GM19467 (cell line): ENCODE data around the gene ARHGAP8.
"Not testable (repeated sequence)": the region's sequence is repeated elsewhere in the genome, so short reads cannot be mapped to it uniquely, and the experiment has no call there.

Experiments
- ATAC-seq: cut with Tn5 transposase; IDR thresholded peaks from one replicate; pipeline ENCODE4 v1.9.1; 2021; ENCODE audit warnings: mild to moderate bottlenecking, moderate library complexity; ENCODE audit not compliant: unreplicated experiment

The ARHGAP8 gene

DNA sequence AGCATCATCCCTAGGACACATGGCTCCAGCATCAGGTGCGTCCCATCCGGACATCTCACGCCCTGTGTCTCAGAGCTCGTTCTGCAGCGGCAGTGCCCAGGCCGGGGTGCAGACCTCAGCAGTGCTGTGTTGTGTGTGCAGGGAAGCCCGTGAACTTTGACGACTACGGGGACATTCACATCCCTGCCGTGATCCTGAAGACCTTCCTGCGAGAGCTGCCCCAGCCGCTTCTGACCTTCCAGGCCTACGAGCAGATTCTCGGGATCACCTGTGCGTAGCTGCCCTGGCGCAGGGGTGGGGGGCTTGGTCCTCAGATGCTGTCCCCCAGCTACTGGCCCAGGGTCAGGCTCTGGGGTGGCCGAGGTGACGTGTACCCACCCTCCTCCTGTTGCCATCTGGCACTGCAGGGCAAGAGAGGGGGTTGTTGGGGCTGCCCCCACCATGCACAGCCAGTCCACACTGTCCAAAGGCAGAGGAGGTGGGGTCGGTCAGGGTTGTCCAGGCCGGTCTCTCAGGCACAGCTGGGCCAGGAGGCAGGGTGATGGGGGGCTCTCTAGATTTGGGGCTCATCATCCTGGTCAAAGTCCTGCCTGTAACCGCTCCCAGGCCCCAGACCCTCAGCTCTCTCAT, 96.5 kb downstream of the ARHGAP8 start:
- ATAC-seq = no peak

DNA sequence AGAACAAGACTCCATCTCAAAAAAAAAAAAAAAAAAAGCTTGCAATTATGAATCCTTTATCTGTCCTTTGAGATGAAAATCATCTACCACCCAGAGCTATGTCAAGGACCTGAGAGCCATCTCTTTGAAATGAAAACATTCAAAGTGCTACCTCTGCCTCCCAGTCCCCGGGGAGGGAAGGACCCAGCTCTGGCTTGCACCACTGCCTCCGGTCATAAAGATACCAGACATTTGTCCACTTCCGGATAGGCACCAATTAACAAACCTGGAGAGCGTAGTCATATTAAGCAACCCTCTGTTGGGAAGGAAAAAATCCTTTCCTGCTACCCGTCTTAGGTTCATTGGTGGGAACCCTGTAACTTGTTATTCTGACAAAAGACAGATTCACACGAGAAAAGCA, 98.6 kb downstream of the ARHGAP8 start:
- ATAC-seq = no peak

DNA sequence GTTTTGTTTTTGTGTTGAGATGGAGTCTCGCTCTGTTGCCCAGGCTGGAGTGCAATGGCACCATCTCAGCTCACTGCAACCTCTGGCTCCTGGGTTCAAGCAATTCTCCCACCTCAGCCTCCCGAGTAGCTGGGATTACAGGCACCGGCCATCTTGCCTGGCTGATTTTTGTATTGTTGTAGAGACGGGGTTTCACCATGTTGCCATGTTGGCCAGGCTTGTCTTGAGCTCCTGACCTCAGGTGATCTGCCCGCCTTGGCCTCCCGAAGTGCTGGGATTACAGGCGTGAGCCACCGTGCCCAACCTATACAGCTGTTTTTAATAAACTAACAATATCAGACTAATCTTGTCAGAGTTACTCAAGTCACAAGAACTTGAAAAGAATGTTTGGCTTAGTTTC, 102.3 kb downstream of the ARHGAP8 start:
- not testable (repeated sequence) for ATAC-seq

DNA sequence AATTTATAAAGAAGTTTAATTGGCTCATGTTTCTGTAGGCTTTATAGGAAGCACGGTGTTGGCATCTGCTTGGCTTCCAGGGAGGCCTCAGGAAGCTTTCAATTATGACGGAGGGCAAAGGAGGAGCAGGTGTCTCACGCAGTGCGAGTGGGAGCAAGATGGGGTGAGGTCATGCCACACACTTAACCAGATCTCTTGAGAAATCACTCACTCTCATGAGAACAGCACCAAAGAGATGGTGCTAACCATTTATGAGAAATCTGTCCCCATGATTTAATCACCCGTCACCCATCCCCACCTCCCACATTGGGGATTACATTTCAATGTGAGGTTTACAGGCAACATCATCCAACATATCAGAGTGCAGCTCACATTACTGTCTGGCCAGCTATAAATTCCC, 103.5 kb downstream of the ARHGAP8 start:
- ATAC-seq = no peak

DNA sequence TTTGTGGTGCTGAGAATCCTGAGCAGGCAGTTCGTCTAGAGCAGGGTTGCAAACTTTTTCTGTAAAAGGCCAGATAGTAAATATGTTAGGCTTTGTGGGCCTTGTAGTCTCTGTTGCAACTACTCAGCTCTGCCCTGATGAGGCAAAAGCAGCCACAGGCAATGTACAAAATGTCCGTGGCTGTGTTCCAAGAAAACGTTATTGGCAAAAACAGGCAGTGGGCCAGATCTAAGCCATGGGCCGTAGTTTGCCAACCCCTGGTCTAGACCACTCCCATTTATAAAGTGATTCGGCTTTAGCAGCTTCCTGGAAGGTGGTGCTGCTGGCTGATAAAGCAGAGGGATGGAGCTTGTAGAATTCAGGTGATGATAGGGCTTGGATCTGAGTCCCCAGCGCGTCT, 106.4 kb downstream of the ARHGAP8 start:
- not testable (repeated sequence) for ATAC-seq

DNA sequence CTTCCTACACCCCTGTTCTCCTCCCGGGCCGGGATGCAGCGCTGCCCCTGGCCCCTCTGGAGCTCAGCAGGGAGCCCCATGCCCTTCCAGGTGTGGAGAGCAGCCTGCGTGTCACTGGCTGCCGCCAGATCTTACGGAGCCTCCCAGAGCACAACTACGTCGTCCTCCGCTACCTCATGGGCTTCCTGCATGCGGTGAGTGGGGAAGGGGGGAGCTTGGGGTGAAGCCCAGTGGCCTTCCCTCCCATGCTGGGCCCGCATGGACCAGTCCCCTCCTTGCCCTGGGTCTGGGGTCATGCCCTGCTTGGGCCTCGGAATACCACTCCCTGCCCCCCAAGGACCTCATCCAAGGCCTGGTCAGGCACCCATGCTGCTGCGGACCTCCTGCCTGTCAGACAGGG, 107.3 kb downstream of the ARHGAP8 start:
- no peak for ATAC-seq

GRCh38 chr22:44860311-44860710, 107.9 kb downstream of the ARHGAP8 start:
- no peak for ATAC-seq

- ATAC-seq = no peak
These were observed 108.9 kb downstream of the ARHGAP8 start for GRCh38 chr22:44861245-44861644.

GRCh38 chr22:44862281-44862680, 109.9 kb downstream of the ARHGAP8 start:
- ATAC-seq = no peak

- ATAC-seq = no peak
These were observed 110.8 kb downstream of the ARHGAP8 start for GRCh38 chr22:44862981-44863860.

GRCh38 chr22:44865193-44866057, 113.0 kb downstream of the ARHGAP8 start:
- ATAC-seq = no peak

DNA sequence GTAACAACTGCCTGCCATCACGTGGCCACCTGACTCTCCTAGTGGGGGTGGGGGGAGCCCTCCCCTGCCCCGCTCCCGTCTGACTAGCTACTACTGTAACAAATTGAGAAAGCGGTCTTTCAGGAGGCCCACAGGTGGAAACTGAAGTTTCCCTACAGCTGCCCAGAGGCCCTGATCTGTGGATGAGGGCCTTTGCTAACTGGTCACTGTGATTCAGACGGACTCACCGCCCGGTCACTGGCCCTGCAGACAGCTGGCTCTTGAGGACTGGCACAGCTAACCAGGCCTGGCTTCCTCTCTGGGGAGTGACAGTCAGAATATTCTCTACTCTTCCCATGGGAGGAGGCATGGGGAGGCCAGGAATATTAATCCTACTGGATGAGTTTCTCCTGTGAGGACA, 116.8 kb downstream of the ARHGAP8 start:
- ATAC-seq = no peak

DNA sequence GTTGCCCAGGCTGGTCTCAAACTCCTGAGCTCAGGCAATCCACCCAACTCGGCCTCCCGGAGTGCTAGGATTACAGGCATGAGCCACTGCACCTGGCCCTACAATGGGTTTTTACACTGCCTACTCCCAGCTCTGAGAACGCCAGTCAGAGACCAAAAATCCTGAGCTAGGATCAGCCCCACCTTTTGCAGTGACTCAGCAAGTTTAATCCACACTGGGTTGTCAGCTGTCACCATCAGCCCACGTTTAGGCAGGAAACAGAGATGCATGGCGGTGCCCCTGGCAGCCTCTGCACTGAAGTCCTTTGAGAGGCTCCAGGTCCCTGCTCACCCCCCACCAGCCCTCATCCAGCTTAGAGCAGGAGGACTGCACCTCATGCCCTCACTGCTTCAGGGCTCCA, 117.6 kb downstream of the ARHGAP8 start:
- ATAC-seq = no peak

DNA sequence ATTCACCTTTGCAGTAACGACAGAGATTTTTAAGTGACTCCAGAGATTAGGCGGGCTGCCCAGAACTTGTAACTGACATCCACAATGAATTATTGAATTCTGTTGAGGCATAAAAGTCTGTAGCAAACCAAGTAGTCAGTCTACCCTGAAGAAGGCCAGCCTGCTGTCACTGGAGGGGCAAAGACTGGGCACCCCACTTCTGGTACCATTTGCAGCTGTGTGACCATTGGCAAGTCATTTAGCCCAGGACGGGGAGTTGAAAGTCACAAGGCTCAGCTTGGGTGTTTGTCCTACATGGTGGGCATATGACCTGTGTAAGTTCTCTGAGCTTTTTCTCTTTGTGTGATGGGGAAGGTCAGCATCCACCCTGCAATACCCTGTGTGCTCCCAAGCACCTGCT, 119.4 kb downstream of the ARHGAP8 start:
- no peak for ATAC-seq

GRCh38 chr22:44876921-44877320, 124.5 kb downstream of the ARHGAP8 start:
- no peak for ATAC-seq

- ATAC-seq = no peak
These were observed 126.3 kb downstream of the ARHGAP8 start for GRCh38 chr22:44878483-44879300.

- no peak for ATAC-seq
These were observed 126.9 kb downstream of the ARHGAP8 start for GRCh38 chr22:44879301-44879680.

- ATAC-seq = no peak
These were observed 128.4 kb downstream of the ARHGAP8 start for GRCh38 chr22:44880610-44881290.

- no peak for ATAC-seq
These were observed 129.2 kb downstream of the ARHGAP8 start for GRCh38 chr22:44881624-44882023.
